NCI-H146 treated with DMSO at 0.1 percent for 48 hours (cell line): ENCODE results near the gene GRIN1.
A peak's percentile ranks its signal among the peaks of the same experiment; 100 is the strongest.
"Not testable (repeated sequence)": the region's sequence is repeated elsewhere in the genome, so short reads cannot be mapped to it uniquely, and the experiment has no call there.

ENCODE experiments used
- DNase-seq: peaks from one replicate; lab custom pipeline; 2025; ENCODE audit not compliant: unreplicated experiment; lab: John Stamatoyannopoulos, UW

Gene GRIN1

DNA sequence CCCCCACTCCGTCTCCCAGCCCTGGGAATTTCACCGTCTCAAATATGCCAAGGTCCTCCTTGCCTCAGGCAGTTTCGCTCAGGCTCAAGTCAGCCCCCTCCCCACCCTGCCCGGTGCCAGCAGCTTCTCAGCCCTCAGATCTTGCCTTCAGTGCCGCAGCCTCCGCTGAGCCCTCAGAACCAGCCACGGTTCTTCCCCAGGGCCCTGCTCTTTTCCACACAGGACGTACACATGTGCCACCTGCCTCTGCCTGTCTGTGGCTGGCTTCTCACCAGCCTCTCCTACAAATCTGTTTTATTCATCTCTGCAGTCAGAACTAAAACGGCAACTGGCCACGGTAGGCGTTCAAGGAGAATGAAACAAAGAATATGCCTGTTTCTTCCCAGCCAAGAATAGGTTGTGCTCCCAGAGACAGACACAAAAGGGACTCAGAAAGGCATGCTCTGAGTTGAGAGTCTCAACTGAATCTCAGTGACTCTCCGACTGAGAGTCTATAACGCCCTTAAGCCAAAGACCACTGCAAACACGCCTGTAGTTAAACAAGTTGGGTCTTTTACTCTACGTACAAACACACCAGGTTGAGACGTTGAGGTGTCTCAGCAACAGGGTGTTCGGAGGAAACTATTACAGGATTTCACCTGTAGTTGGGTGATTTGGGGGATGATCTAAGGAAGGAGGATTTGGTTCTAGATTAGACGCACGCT is 10.6 kb upstream of the GRIN1 start:
- DNase-seq, result no peak

DNA sequence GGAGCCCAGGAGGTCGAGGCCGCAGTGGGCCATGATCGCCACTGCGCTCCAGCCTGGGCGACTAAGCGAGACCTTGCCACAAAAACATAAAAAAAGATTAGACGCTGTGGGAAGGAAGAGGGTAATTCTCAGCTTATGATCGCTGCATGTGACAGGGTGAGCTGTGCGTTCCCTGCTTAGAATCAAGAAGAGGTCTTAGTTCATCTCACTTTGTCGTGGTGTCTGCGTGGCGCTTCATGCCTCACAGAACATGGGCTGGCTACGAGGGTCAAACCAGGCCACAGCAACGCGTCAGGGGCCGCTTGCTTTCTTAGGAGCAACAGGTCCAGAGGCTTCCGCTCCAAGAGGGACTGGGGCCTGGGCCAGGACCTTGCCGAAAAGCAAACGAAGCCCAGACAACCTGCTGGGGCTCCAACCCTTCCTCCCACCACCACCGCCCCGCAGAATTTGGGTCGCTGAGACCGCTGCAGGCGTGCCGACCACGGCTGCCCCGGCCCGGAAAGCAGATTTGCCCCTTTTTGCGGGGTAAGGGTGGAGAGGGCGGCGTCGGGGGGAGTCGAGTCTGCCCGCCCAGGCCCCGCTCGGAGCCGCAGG is 10.0 kb upstream of the GRIN1 start:
- DNase-seq, result no peak

DNA sequence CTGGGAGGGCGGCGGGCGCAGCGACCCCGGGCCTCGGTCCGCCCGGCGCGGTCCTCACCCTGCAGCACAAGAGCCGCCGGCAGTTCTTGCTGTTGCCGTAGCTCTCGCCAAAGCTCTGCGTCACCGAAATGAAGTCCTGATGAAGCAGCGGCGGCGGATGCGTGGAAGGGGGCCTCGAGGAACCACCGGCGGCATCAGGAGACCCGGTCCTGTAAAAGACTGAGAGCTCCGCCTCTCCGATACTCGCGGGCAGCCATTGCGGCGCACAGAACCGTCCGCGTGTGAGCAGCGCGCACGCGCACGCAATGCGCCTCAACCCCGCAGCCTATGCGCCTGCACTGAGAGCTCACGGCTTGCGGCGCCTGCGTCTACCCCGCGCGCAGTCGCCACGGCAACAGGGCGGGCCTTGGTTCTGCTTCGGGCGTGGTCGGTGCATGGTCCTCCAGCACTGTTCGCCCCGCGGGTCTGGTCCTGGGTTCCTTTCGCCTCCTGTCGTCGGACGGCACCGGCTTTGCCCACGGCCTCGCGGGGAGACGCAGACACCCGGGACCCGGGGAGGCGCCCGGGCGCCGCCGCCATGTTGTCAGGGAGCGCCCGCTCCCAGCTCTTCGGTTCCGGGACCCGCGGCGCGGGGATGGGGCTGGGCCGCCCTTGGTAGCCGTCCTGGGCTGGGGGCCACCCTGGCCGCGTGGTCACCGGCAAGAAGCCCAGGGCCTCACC is 9.3 kb upstream of the GRIN1 start:
- DNase-seq, result peak; percentile 71

DNA sequence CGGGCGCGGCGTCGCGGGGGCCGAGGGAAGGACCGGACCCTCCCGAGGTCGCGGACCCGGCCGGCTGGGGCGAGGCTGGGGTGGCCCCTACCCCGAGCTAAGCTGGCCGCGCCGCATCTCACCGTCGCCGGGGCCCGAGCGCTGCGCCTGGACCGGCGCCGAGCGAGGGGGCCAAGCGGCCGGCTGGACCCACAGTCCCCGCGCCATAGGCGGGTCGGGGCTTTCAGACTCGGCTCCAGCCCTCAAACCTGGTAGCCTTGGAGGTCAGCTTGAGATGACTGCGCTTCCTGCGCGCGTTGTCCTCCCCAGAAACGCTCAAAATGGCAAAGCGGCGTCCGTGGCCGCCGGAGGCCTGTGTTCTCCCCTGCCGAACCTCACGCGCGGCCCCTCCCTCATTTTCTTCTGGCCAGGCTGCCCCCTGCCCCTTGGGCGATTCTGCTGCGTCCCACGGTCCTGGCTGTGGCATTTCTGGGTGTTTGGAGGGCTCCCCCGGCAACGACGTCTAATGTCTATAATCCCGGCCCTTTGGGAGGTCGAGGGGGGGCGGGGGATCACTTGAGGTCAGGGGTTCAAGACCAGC is 8.7 kb upstream of the GRIN1 start:
- DNase-seq, result no peak

DNA sequence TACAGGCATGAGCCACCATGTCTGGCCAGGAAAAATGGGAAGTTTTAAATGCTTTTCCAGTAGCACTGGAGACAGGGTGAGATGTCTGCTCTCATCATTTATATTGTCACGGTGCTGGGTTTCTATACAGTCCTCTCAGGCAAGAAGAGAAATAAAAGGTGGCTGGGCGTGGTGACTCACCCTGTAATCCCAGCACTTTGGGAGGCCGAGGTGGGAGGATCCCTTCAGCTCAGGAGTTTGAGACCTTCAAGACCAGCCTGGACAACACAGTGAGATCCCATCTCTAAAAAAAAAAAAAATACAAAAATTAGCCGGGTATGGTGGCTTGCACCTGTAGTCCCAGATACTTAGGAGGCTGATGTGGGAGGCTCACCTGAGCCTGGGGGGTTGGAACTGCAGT is 4.8 kb upstream of the GRIN1 start:
- DNase-seq, result no peak

DNA sequence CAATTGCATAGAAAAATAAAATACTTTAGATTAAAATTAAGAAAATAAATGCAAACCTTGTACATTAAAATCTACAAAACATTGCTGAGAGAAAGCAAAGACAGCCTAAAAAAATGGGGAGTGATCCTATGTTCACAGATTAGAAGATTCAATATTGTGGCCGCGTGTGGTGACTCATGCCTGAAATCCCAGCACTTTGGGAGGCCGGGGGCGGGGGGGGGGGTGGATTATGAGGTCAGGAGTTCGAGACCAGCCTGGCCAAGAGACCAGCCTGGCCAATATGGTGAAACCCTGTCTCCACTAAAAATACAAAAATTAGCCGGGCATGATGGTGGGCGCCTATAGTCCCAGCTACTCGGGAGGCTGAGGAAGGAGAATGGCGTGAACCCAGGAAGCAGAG is 3.8 kb upstream of the GRIN1 start:
- not testable (repeated sequence) for DNase-seq

DNA sequence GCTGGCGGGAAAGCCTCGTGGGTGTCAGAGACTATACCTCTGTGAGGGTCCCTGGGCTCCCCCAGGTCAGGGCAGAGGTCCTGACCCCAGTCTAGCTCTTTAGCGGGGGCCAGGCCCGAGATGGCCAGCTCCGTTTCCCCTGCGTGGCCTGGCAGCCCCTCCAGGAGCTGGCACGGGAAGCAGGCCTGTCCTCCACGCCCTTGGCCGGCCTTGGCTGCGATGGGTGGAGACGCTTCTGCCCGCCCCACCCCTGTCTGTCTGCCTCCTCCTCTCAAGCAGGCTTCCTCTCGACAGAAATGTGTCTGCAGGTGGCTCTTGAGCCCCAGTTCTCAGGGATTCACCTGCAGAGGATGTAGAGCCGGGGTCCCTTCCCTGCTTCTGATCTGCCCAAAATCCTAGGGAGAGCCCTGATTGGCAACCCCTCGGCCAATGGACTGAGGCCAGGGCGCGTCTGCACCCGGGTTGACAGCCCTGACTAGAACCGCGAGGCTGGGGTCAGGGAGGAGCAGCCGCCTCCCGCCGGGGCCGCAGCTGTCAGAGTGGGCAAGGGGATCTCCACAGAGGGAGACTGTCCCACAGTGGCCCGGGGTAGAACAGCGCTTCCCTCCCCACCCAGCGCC is 2.6 kb upstream of the GRIN1 start:
- no peak for DNase-seq

DNA sequence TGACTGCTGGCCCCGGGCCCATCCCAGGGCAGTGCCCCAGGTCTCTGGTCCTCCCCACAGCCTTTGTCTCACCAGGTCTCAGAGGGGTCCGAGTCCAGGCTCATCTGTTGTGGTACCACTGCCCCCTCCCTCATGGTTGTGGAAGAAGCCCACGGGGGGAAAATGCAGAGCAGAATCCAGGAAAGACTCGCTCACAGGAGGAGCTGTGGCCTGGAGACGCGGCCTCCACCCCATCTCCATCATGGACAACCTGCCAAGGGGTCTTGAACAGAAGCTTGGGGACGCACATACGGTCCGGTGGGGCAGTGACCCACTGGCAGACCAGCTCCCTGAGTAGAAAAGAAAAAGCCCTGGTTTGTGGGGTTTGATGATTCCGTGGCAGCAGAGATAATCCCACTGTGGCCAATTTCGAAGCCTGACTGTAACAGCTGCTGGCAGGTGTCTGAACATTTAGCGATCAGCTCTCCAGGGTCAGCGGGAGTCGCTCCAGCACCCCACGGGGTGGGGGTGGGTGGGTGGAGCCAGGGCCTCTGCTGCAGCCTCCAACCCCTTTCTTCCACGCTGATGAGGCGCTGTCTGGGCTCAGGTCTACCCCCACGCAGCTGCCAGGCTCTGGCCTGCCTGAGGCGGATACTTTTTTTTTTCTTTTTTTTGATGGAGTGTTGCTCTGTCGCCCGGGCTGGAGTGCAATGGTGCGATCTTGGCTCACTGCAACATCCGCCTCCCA is 1.9 kb upstream of the GRIN1 start:
- DNase-seq, result no peak

DNA sequence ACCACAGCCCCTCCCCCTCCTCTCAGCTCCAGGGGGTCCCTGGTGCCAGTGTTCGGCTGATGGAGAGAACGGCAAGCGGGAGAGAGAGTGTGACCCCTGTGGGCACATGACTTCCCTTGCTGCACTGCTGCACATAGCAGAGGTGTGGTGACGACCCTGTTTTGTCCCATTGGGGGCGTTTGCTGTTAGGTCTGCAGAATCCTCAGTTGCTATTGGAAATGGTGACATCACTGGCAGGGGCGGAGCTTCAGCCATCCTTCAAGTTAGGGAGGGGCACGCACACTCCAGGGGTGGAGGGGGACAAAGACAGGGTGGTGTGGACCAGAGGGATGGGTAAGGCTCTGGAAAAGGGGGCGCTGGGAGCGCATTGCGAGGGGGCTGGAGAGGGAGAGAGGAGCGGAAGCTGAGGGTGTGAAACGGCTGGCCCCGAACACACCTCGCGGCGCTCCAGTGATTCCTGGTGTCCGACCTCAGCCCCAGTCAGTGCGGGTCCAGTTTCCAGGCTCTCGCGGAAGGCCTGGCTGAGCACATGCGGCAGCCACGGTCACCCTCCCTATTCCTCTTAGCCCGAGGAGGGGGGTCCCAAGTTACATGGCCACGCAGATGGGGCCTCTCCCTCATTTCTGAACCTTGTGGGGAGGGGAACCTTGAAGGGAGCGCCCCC is 764 bp upstream of the GRIN1 start:
- DNase-seq, result peak; percentile 40

DNA sequence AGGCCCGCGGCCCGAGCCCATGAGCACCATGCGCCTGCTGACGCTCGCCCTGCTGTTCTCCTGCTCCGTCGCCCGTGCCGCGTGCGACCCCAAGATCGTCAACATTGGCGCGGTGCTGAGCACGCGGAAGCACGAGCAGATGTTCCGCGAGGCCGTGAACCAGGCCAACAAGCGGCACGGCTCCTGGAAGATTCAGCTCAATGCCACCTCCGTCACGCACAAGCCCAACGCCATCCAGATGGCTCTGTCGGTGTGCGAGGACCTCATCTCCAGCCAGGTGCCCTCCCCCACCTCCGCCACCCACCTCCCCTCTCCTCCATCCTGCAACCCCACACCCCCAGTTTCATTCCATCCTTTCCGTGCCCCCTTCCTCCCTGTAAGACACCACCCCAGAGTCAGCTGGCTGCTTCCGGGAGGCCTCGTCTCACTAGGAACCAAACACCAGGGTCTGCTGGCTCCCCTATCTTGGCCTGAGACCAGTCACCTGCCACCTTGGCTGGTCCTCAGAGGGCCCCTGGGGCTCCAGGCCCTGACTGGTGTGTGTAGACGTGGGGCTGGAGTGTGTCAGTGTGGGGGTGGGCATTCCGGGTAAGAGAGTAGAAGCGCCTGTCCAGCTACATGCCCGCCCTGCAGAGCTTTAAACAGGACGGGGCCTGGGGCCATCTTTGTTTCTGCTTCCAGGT is 655 bp downstream of the GRIN1 start:
- DNase-seq, result no peak

DNA sequence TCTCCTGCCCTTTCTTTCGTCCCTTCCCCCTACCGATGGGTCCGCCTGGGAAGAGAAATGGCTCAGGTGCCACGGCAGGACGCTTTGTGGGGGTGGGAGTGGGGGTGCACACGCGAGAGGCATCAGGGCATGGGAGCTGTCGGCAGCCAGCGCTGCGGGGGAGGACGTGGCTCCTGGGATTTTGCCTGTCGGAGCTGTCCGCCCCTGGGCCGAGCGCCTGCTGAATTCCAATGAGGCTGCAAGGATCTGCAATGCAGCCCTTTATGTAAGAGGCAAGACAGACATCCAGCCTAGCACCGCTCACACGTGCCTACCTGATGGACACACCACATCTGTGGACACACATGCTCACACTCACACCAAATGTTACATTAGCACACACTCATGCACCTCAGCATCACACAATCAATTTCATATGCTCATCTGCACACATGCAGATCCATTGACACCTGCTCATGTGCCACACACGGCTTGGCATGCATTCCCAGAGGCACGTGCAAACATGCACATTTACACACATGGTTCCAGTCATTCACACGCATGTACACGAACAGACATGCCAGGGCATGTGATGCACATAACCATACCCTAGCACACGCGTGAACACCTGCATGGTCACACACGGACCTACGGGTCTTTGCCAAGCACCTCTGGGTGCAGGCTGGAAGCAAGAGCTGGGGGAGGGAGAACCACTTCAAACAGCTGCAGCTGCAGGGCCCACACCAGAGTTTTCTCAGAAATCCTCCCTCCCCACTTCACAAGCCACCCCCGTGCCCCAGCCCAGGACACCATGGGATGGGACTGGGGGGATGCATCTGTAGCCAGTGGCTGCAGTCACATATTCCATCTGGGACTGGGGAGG is 1.4 kb downstream of the GRIN1 start:
- DNase-seq, result no peak

DNA sequence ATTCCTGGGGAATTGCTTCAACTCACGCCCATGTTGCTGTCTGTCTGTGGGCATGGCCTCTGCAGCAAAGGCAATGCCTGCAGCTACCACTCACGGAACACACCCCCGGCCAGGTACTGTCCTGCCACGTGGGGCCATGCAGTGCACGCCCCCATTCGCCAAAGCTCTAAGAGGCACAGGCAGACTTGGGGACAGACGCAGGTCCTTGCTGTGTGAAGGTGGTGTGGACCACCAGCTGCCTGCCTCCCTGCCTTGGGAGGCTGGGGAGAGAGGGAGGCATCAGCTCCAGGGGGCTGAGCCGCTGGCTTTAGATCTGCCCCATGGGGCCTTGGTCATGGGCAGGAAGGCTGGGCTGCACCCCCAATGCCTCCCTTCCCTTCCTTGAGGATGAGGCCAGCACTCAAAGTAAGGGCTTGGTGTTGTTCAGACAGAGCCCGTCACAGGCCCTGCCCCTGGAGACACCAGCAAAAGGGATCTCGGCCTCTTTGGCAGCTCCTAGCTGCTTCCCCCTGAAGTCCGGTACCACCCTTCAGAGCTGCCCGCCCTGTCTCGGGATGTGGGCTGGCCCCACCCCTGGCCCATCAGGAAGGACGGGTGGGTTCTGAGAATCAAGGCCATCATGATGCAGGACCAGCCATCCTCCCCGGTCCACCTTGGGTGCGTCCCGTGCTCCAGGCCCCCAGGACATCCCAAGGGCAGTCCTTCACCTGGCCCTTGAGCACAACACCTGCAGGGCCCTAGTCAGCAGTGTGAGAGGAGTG is 2.3 kb downstream of the GRIN1 start:
- DNase-seq, result no peak

DNA sequence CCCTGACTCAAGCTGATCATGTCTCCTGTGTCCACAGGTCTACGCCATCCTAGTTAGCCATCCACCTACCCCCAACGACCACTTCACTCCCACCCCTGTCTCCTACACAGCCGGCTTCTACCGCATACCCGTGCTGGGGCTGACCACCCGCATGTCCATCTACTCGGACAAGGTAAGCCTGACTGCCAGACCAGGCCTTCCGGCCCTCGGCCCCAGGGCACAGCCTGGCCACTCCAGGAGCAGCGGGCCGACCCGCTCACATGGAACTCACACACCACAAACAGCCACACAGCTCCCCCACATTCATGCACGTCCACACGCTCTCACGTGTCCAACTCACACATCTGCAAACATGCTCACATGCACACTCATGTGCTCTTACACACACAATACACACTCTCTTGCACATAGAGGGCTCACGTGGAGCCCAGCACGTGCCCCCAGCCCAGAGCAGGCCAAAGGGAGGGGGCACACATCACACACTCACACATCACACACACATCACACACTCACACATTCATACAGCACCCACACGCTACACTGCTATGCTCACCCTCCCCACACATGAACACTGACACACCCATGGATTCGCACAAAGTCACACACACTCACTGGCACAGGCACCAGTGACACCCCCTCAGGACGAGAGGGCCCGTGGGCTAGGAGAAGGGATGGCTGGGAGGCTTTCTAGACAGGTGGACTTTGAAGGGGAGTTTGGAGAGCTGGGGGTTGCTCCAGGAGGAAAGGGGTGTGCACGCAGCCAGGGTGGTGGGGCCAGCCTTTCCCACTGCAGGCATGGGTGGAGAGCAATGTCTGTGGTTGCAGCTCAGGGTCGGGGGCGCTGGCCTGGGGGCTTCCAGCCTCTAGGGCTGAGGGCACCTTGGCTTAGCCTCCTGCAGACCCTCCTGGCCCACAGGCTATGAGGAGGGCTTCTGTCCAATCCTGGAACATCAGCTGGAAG is 3.3 kb downstream of the GRIN1 start:
- no peak for DNase-seq

DNA sequence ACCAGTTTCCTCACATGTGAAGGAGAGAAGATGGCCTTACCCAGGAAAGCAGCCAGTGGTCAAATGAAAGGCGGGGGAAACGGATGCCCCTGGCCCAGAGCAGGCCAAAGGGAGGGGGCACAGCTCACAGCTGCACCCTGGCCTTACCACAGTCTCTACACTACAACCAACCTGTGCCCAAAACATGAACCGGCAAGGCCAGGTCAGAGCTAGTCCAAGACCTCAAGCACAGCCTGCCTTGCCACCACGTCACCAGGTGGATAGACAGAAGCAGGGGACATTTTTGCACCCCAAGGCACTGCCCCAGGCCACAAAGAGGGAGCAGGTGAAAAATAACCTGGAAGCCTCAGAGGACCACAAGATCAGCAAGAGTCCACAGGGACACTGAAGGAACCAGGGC is 4.5 kb downstream of the GRIN1 start:
- DNase-seq, result no peak

DNA sequence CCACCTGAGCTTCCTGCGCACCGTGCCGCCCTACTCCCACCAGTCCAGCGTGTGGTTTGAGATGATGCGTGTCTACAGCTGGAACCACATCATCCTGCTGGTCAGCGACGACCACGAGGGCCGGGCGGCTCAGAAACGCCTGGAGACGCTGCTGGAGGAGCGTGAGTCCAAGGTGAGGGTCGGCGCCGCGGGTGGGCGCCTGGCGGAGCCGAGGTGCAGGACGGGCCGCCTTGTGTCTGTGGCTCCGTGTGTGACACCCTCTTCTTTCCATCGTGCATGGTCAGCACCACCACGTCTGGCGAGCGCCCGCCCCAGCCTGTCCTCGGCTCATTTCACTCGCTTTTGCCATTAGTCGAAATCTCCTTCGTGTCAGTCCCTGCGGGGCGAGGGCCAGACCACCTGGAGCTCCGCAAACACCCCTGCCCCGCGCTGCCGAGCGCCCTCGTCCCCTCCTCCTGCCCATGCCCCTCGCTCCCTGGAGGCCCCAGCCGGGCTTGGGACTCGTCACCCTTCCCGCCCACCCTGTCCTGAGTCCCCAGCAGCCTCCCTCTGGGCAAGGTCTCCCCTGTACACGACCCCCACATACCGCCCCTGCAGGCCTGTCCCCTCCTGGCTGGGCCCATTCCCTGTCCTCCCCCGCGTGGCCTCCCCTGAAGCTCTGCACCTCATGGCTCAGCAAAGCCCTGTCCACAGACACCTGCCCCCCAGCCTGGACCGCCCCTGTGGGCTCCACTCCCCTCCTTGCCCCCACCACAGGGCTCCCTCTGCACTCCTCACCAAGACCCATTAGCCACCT is 7.0 kb downstream of the GRIN1 start:
- no peak for DNase-seq

DNA sequence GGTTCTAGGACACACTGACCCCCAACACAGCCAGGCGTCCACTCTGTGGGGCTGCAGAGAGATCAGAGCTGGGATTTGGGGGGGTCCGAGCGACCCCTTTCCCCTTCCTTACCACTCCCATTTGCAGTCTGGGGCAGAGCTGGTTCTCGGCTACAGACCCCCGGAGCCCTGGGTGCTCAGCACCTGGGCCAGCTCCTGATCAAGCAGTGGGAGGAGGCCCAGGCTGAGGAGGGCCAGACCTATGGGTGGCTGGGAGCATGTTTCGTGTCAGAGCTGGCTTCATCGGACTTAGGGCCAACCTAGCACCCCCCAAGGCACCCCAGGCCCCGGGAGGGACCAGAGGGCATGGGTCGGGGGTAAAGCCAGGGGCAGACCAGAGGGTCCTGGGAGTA is 7.6 kb downstream of the GRIN1 start:
- DNase-seq, result no peak
